HepG2 (cell line): Measurements from ENCODE around the gene PPP1R13L. TPM values are rescaled to one million over a fixed set of nuclear protein-coding genes. Genes with fewer than 3 reads are reported as not detected.

Experiments used
- BCLAF1 ChIP-seq: fragments of 450-650 bp; IDR thresholded peaks from 2 replicates; pipeline ENCODE4 v1.6.1; 2017; ENCODE audit warnings: mild to moderate bottlenecking
- CEBPG ChIP-seq: IDR thresholded peaks from 2 replicates; pipeline ENCODE4 v1.6.1; 2016
- GPBP1L1 ChIP-seq: sonication (generic); formaldehyde crosslinking; IDR thresholded peaks from 2 replicates; pipeline ENCODE4 v1.5.0; 2020; ENCODE audit warnings: mild to moderate bottlenecking, missing genetic modification reagents
- HMGXB4 ChIP-seq, 2 experiments: sonication (generic) in 1 of 2; formaldehyde crosslinking in 1 of 2; IDR thresholded peaks; 2 replicates each; pipeline versions ENCODE4 v1.4.0 to v1.6.1; 2018 to 2020; ENCODE audit warnings: missing genetic modification reagents in 2 of 2, borderline replicate concordance in 1 of 2, low read depth in 1 of 2, mild to moderate bottlenecking in 1 of 2, missing biosample characterization in 1 of 2
- JUNB ChIP-seq: sonication (generic); formaldehyde crosslinking; IDR thresholded peaks from 2 replicates; pipeline ENCODE4 v1.8.0; 2022; ENCODE audit warnings: missing genetic modification reagents, mild to moderate bottlenecking, borderline replicate concordance
- LRRFIP1 ChIP-seq: sonication (generic); formaldehyde crosslinking; conservative IDR thresholded peaks from 2 replicates; pipeline ENCODE4 v1.4.0; 2020; ENCODE audit warnings: missing genetic modification reagents
- MXD1 ChIP-seq: sonication (generic); formaldehyde crosslinking; IDR thresholded peaks from 2 replicates; pipeline ENCODE4 v1.4.0; 2020; ENCODE audit warnings: mild to moderate bottlenecking, missing genetic modification reagents
- PITX1 ChIP-seq: sonication (generic); formaldehyde crosslinking; IDR thresholded peaks from 2 replicates; pipeline ENCODE4 v1.5.1; 2020; ENCODE audit warnings: mild to moderate bottlenecking, missing genetic modification reagents
- RBFOX2 ChIP-seq: fragments of 200-400 bp; formaldehyde crosslinking; IDR thresholded peaks from 2 replicates; pipeline ENCODE4 v1.6.1; 2017; ENCODE audit warnings: low read depth, mild to moderate bottlenecking, low read length
- TBX2 ChIP-seq: sonication (generic); formaldehyde crosslinking; IDR thresholded peaks from 2 replicates; pipeline ENCODE4 v1.5.0; 2020; ENCODE audit warnings: missing genetic modification reagents, mild to moderate bottlenecking, borderline replicate concordance
- ZIK1 ChIP-seq: sonication (generic); formaldehyde crosslinking; IDR thresholded peaks from 2 replicates; pipeline ENCODE4 v1.5.0; 2020; ENCODE audit warnings: mild to moderate bottlenecking, low read depth, missing genetic modification reagents, borderline replicate concordance
- ZNF570 ChIP-seq: sonication (generic); formaldehyde crosslinking; IDR thresholded peaks from 2 replicates; pipeline ENCODE4 v1.4.0; 2020; ENCODE audit warnings: mild to moderate bottlenecking, missing genetic modification reagents, borderline replicate concordance
- ZNF768 ChIP-seq: sonication (generic); formaldehyde crosslinking; IDR thresholded peaks from 2 replicates; pipeline ENCODE4 v1.4.0; 2020; ENCODE audit warnings: missing genetic modification reagents
- ZSCAN21 ChIP-seq: sonication (generic); formaldehyde crosslinking; IDR thresholded peaks from 2 replicates; pipeline ENCODE4 v1.8.0; 2022; ENCODE audit warnings: mild to moderate bottlenecking, missing genetic modification reagents, moderate library complexity, borderline replicate concordance
- polyA plus RNA-seq, 8 experiments: library from polyadenylated mRNA; depleted of rRNA in 3 of 8; stranded (reverse) in 7 of 8; unstranded in 1 of 8; fragments of >200 nt; fragmentation: Illumina TruSeq in 4 of 8; extraction: Trizol in 4 of 8; gene quantifications; 2 replicates each; pipeline versions ENCODE4 v1.2.1 to v1.2.3, GENCODE V29; 2011 to 2016; ENCODE audit warnings: low read depth in 4 of 8, missing spikeins in 1 of 8, mixed read lengths in 1 of 8; ENCODE audit not compliant: insufficient read depth in 1 of 8
- total RNA-seq, 5 experiments: library from RNA; depleted of rRNA; stranded (reverse); fragments of >200 nt; fragmentation: Illumina TruSeq; extraction: Trizol; gene quantifications; 2 replicates each; pipeline ENCODE4 v1.2.3, GENCODE V29; 2016; ENCODE audit warnings: low read depth in 1 of 5

The PPP1R13L gene
- total and polyA plus RNA-seq, 2 of the 13 experiments (the other 11 are each of a cell fraction or from before 2014, with no cell fraction given) = 1.3 to 6.6 TPM

GRCh38 chr19:45439569-45440258 is 34.8 kb upstream of the PPP1R13L start (continued):
- TF ChIP-seq LRRFIP1 (CRISPR knock-in tag) (no peak), PITX1 (CRISPR knock-in tag) (no peak), ZIK1 (CRISPR knock-in tag) (no peak), ZNF768 (CRISPR knock-in tag) (0 out of 2 replicates have a peak, but pooled peaks have one; percentile 29), TBX2 (CRISPR knock-in tag) (0 out of 2 replicates have a peak, but pooled peaks have one; percentile 15), JUNB (CRISPR knock-in tag) (no peak), ZSCAN21 (CRISPR knock-in tag) (no peak), MXD1 (CRISPR knock-in tag) (0 out of 2 replicates have a peak, but pooled peaks have one; percentile 38), GPBP1L1 (CRISPR knock-in tag) (no peak), RBFOX2 (peak; percentile 43; the same call in 1 of the 2 replicates), HMGXB4 (CRISPR knock-in tag; IDR thresholded peaks at IDR 0.05; ENCODE audit: borderline replicate concordance in 1 of 2, low read depth in 1 of 2) (peak; percentile 89 to 94), CEBPG (CRISPR knock-in tag) (no peak), ZNF570 (no peak), BCLAF1 (no peak)
